ENCODE results near the gene THBD.

THBD gene

GRCh38 chr20:23002276-23002675 is 47.2 kb downstream of the THBD start:
- Histone ChIP-seq H3K9ac (ENCODE audit: low read depth, low read length) (no peak overlapping the region), H3K27me3 (ENCODE audit: control insufficient read depth, insufficient read depth, low read length) (no peaks in the 10 kb centered on the region), H3K9me3 (ENCODE audit: control insufficient read depth, insufficient read depth, low read length) (no peaks in the 10 kb centered on the region), H3K4me3 (ENCODE audit: low read depth, low read length) (no peak overlapping the region), H3K4me1 (ENCODE audit: control insufficient read depth, insufficient read depth, low read length) (no peaks in the 10 kb centered on the region), H3K36me3 (ENCODE audit: control insufficient read depth, insufficient read depth, low read length) (no peaks in the 10 kb centered on the region)

GRCh38 chr20:23000232-23000947 is 49.1 kb downstream of the THBD start:
- no peaks in the 10 kb centered on the region for H3K4me1 ChIP-seq (ENCODE audit: control insufficient read depth, insufficient read depth, low read length)
- no peak overlapping the region for H3K9ac ChIP-seq (ENCODE audit: low read depth, low read length)
- no peak overlapping the region for H3K4me3 ChIP-seq (ENCODE audit: low read depth, low read length)
- H3K36me3 ChIP-seq (ENCODE audit: control insufficient read depth, insufficient read depth, low read length) = no peaks in the 10 kb centered on the region
- no peaks in the 10 kb centered on the region for H3K27me3 ChIP-seq (ENCODE audit: control insufficient read depth, insufficient read depth, low read length)
- no peaks in the 10 kb centered on the region for H3K9me3 ChIP-seq (ENCODE audit: control insufficient read depth, insufficient read depth, low read length)

GRCh38 chr20:22999756-23000155 is 49.7 kb downstream of the THBD start:
- Histone ChIP-seq H3K9ac (ENCODE audit: low read depth, low read length) (no peak overlapping the region), H3K36me3 (ENCODE audit: control insufficient read depth, insufficient read depth, low read length) (no peaks in the 10 kb centered on the region), H3K9me3 (ENCODE audit: control insufficient read depth, insufficient read depth, low read length) (no peaks in the 10 kb centered on the region), H3K27me3 (ENCODE audit: control insufficient read depth, insufficient read depth, low read length) (no peaks in the 10 kb centered on the region), H3K4me1 (ENCODE audit: control insufficient read depth, insufficient read depth, low read length) (no peaks in the 10 kb centered on the region), H3K4me3 (ENCODE audit: low read depth, low read length) (no peak overlapping the region)

GRCh38 chr20:22998476-22998875 is 51.0 kb downstream of the THBD start:
- peaks cover 5% of the 10 kb centered on the region for H3K9me3 ChIP-seq (ENCODE audit: control insufficient read depth, insufficient read depth, low read length)

GRCh38 chr20:22995923-22996322 is 53.5 kb downstream of the THBD start:
- Histone ChIP-seq H3K36me3 (ENCODE audit: control insufficient read depth, insufficient read depth, low read length) (no peaks in the 10 kb centered on the region), H3K4me1 (ENCODE audit: control insufficient read depth, insufficient read depth, low read length) (no peaks in the 10 kb centered on the region), H3K9me3 (ENCODE audit: control insufficient read depth, insufficient read depth, low read length) (peaks cover 5% of the 10 kb centered on the region), H3K9ac (ENCODE audit: low read depth, low read length) (no peak overlapping the region), H3K27me3 (ENCODE audit: control insufficient read depth, insufficient read depth, low read length) (no peaks in the 10 kb centered on the region), H3K4me3 (ENCODE audit: low read depth, low read length) (no peak overlapping the region)

More at GRCh38 chr20:22998476-22998875, 51.0 kb downstream of the THBD start:
- Histone ChIP-seq H3K4me3 (ENCODE audit: low read depth, low read length) (no peak overlapping the region), H3K27me3 (ENCODE audit: control insufficient read depth, insufficient read depth, low read length) (no peaks in the 10 kb centered on the region), H3K36me3 (ENCODE audit: control insufficient read depth, insufficient read depth, low read length) (no peaks in the 10 kb centered on the region), H3K9ac (ENCODE audit: low read depth, low read length) (no peak overlapping the region), H3K4me1 (ENCODE audit: control insufficient read depth, insufficient read depth, low read length) (no peaks in the 10 kb centered on the region)

Measured in iPS-15b (cell line).